KMS-11 (cell line): ENCODE results near the gene SLC4A8.

Source experiments
- H2AFZ ChIP-seq: fragments of 200-600 bp; sonication (generic); 2 replicates; pipeline ENCODE4 v1.6.1; 2016; ENCODE audit warnings: antibody characterized with exemption, mixed run types, low read depth
- H3K27ac ChIP-seq: fragments of 200-600 bp; sonication (generic); 2 replicates; pipeline ENCODE4 v1.6.1; 2016; ENCODE audit warnings: mild to moderate bottlenecking, mixed run types
- H3K27me3 ChIP-seq: fragments of 200-600 bp; sonication (generic); 2 replicates; pipeline ENCODE4 v1.6.1; 2017; ENCODE audit warnings: mild to moderate bottlenecking, low read depth, mixed run types, moderate library complexity; ENCODE audit not compliant: insufficient read depth
- H3K36me3 ChIP-seq: fragments of 200-600 bp; sonication (generic); 2 replicates; pipeline ENCODE4 v1.6.1; 2017; ENCODE audit warnings: mild to moderate bottlenecking, mixed run types; ENCODE audit not compliant: insufficient read depth
- H3K4me1 ChIP-seq: fragments of 200-600 bp; sonication (generic); 2 replicates; pipeline ENCODE4 v1.6.1; 2016; ENCODE audit warnings: mild to moderate bottlenecking, low read depth, mixed run types; ENCODE audit not compliant: poor library complexity, severe bottlenecking
- H3K4me2 ChIP-seq: fragments of 200-600 bp; sonication (generic); 2 replicates; pipeline ENCODE4 v1.7.0; 2016; ENCODE audit warnings: mild to moderate bottlenecking, mixed run types
- H3K4me3 ChIP-seq: fragments of 200-600 bp; sonication (generic); IDR thresholded peaks from 2 replicates; pipeline ENCODE4 v1.6.1; 2017; ENCODE audit warnings: low read depth, low read length, mixed read lengths; ENCODE audit not compliant: insufficient read depth
- H3K79me2 ChIP-seq: fragments of 200-600 bp; sonication (generic); 2 replicates; pipeline ENCODE4 v1.6.1; 2016; ENCODE audit warnings: low read depth, mixed run types; ENCODE audit not compliant: insufficient read depth
- H3K9ac ChIP-seq: fragments of 200-600 bp; sonication (generic); 2 replicates; pipeline ENCODE4 v1.6.1; 2016; ENCODE audit warnings: mild to moderate bottlenecking, mixed run types
- H4K20me1 ChIP-seq: fragments of 200-600 bp; sonication (generic); 2 replicates; pipeline ENCODE4 v1.6.1; 2016; ENCODE audit warnings: mild to moderate bottlenecking, mixed run types; ENCODE audit not compliant: insufficient read depth
- TF ChIP-seq, protein P1 (sequence below): fragments of 200-600 bp; sonication (generic); conservative IDR thresholded peaks from 2 replicates; pipeline ENCODE4 v1.6.1; 2017; ENCODE audit warnings: low read depth, mild to moderate bottlenecking, antibody characterized with exemption, low read length, moderate library complexity, mixed read lengths

Gene SLC4A8

DNA sequence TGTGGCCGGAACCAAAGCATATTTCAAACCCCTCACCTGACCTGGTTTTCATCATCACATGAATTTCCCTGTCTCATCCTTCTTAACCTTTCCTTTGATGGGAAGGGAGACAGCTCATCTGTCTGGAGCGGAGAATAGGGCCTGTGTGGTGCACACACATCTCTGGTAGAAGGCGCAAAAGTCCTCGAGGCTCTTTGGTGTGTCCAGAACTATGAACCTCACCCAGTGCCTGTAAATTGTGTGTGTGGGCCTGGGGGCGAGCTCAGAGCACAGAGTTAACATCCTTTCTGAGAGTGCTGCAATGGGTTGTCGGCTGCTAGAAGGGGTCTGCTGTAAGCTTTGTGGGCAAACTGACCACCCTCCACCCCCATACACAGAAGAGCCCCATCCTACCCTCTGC is 34.2 kb upstream of the SLC4A8 start:
- Histone ChIP-seq H3K4me1 (peaks cover 23% of the 10 kb centered on the region), H2AFZ (no peak overlapping the region; the same call in 1 of the 2 replicates), H3K4me2 (no peak overlapping the region; the same call in 1 of the 2 replicates), H3K79me2 (no peaks in the 10 kb centered on the region), H3K36me3 (no peaks in the 10 kb centered on the region), H3K4me3 (no peak overlapping the region), H3K27me3 (peaks cover 3% of the 10 kb centered on the region; the same call in 1 of the 2 replicates), H3K27ac (no peak overlapping the region), H4K20me1 (no peaks in the 10 kb centered on the region), H3K9ac (no peak overlapping the region)
- TF ChIP-seq, protein P1, sequence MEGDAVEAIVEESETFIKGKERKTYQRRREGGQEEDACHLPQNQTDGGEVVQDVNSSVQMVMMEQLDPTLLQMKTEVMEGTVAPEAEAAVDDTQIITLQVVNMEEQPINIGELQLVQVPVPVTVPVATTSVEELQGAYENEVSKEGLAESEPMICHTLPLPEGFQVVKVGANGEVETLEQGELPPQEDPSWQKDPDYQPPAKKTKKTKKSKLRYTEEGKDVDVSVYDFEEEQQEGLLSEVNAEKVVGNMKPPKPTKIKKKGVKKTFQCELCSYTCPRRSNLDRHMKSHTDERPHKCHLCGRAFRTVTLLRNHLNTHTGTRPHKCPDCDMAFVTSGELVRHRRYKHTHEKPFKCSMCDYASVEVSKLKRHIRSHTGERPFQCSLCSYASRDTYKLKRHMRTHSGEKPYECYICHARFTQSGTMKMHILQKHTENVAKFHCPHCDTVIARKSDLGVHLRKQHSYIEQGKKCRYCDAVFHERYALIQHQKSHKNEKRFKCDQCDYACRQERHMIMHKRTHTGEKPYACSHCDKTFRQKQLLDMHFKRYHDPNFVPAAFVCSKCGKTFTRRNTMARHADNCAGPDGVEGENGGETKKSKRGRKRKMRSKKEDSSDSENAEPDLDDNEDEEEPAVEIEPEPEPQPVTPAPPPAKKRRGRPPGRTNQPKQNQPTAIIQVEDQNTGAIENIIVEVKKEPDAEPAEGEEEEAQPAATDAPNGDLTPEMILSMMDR = no peak

DNA sequence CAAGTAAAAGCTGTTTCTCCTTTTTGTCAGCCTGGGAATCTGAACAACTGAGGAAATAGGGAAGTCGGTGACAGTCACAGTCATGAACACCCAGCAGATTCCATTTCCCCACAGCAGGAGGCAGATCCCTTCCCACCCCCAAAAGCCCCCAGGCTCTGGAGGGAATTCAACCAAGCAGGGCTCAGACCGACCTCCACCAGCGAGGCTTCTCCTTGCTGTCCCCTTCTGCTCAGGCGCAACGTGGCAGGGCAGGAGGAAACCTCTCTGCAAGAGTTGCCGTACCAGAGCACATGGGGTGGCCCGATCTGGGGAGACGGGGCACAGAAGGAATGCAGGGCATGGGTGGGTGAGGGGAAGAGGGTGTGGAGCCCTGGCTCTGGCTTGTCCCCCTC is 33.7 kb upstream of the SLC4A8 start:
- Histone ChIP-seq H3K4me2 (peak overlapping the region; percentile 100), H3K9ac (peak overlapping the region; percentile 50; the same call in 1 of the 2 replicates), H2AFZ (peak overlapping the region; percentile 99), H3K27ac (no peak overlapping the region), H3K4me3 (no peak overlapping the region), H3K79me2 (no peaks in the 10 kb centered on the region), H3K4me1 (peaks cover 23% of the 10 kb centered on the region), H3K36me3 (no peaks in the 10 kb centered on the region), H4K20me1 (no peaks in the 10 kb centered on the region), H3K27me3 (peaks cover 3% of the 10 kb centered on the region; the same call in 1 of the 2 replicates)
- TF ChIP-seq, protein P1 = no peak

DNA sequence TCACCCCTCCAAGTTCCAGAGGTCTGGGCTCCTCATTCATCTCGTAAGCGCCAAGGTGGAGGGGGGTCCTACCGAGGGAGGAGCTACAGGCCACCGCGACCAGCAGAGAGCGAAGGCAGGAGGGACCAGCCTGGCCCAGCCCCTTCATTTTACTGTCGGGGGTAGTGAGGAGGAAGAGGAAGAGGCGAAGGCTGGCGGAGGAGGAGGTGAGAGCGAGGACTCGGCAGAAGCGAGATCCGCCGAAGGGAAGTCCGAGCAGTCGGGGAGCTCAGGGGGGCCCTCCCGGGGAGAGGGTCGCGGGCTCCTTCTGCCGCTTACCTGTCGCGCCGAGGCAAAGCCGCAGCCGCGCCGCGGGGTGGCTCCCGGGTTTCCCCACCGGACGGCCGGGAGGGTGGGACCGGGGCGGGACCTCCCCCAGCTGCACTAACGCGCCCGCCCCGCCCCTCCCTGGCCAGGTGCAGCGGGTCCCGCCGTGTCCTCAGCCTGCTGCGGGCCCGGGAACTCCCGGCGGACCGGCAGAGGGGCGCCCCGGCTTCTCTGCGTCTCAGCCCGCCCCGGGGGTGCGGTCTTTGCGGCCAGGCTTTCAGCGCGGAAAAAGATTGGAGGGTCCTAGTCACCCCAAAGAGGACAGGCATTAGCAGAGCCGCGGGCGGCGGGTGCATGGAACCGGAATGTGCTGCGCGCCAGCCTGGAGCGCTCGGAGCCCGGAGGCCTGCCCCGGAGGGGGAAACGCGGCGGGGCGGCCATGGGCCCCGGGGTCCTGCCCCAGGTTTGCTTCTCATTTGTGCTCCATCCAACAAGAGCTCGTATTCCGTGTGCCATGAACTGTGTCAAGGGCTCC is 33.1 kb upstream of the SLC4A8 start, which contains the start of gene GALNT6:
GALNT6 (minus strand) TSS at position 124 of the 841 bp plus-strand sequence. CDS start 11,625 bp downstream, outside the sequence.
- H3K36me3 ChIP-seq = no peaks in the 10 kb centered on the region
- H3K27me3 ChIP-seq = peaks cover 3% of the 10 kb centered on the region; the same call in 1 of the 2 replicates
- no peaks in the 10 kb centered on the region for H4K20me1 ChIP-seq
- peaks cover 21% of the 10 kb centered on the region for H3K4me1 ChIP-seq
- H3K79me2 ChIP-seq = no peaks in the 10 kb centered on the region
- H3K9ac ChIP-seq = peak within 1 kb of the TSS; percentile 50; the same call in 1 of the 2 replicates
- TF ChIP-seq, protein P1 = no peak
- H2AFZ ChIP-seq = peak within 1 kb of the TSS; percentile 99
- peak within 1 kb of the TSS; percentile 100 for H3K4me2 ChIP-seq
- H3K4me3 ChIP-seq = no peak within 1 kb of the TSS
- H3K27ac ChIP-seq = no peak within 1 kb of the TSS

DNA sequence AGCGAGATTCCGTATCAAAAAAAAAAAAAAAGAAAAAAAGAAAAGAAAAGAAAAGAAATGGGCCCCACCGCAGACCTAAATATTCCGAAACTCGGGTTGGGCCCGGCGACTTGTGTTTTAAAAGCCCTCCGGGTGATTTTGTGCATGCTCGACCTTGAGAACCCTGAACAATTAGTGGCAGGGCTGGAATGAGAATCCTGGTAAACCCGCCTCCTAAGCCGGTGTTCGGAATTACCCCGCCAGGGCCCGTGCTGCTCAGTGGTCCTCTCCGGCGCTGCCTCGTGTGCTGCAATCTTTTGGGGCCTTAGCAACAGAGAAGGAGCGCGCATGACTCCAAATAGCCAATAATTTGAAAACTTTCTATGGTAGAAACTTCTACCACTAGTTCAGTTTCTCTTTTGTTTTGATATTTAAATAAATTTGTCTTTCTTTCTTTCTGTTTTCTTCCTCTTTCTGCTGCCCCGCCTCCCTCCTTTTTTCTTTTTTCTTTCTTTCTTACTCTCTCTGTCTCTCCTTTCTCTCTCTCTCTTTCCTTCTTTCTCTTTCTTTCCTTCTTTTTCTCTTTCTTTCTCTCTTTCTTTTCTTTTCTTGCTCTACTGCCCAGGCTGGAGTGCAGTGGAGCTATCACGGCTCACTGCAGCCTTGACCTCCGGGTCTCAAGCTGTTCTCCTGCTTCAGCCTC is 31.9 kb upstream of the SLC4A8 start:
- peaks cover 3% of the 10 kb centered on the region; the same call in 1 of the 2 replicates for H3K27me3 ChIP-seq
- H3K9ac ChIP-seq = no peak overlapping the region
- H4K20me1 ChIP-seq = no peaks in the 10 kb centered on the region
- H3K4me1 ChIP-seq = peaks cover 18% of the 10 kb centered on the region
- H2AFZ ChIP-seq = peak overlapping the region; percentile 99; the same call in 1 of the 2 replicates
- peak overlapping the region; percentile 100 for H3K4me2 ChIP-seq
- TF ChIP-seq, protein P1 = no peak
- no peak overlapping the region for H3K4me3 ChIP-seq
- no peaks in the 10 kb centered on the region for H3K36me3 ChIP-seq
- no peak overlapping the region for H3K27ac ChIP-seq
- no peaks in the 10 kb centered on the region for H3K79me2 ChIP-seq
